NCI-H526 treated with DMSO at 0.1 percent for 48 hours (cell line): ENCODE measurements around the gene FAXC.

Experiments
- DNase-seq: peaks from one replicate; lab custom pipeline; 2025; lab: John Stamatoyannopoulos, UW

Gene FAXC

GRCh38 chr6:99349171-99350141, at the start of gene FAXC:
Gene FAXC (minus strand): TSS chr6:99349674. CDS start chr6:99349372, 302 bp downstream.
- peak; percentile 80 for DNase-seq

- DNase-seq = no peak
Measured at GRCh38 chr6:99397287-99397686, 47.8 kb upstream of the FAXC start.

- peak; percentile 46 for DNase-seq
Measured at GRCh38 chr6:99393698-99394531, 44.4 kb upstream of the FAXC start, which contains the start of gene COQ3. Gene COQ3 (minus strand): TSS chr6:99394195. CDS start chr6:99394179, 16 bp downstream.

- no peak for DNase-seq
Measured at GRCh38 chr6:99393366-99393697, 43.9 kb upstream of the FAXC start.

- no peak for DNase-seq
Measured at GRCh38 chr6:99390896-99391295, 41.4 kb upstream of the FAXC start.

GRCh38 chr6:99384507-99384906, 35.0 kb upstream of the FAXC start:
- no peak for DNase-seq

GRCh38 chr6:99378636-99379035, 29.2 kb upstream of the FAXC start:
- DNase-seq = no peak

GRCh38 chr6:99369533-99369932, 20.1 kb upstream of the FAXC start:
- DNase-seq = no peak

- no peak for DNase-seq
Measured at GRCh38 chr6:99366852-99367251, 17.4 kb upstream of the FAXC start.

GRCh38 chr6:99364026-99364425, 14.6 kb upstream of the FAXC start:
- DNase-seq = no peak

- DNase-seq = no peak
Measured at GRCh38 chr6:99362678-99363268, 13.3 kb upstream of the FAXC start.

GRCh38 chr6:99359800-99360199, 10.3 kb upstream of the FAXC start:
- DNase-seq = no peak

- DNase-seq = no peak
Measured at GRCh38 chr6:99356641-99357040, 7.2 kb upstream of the FAXC start.

GRCh38 chr6:99354983-99355382, 5.5 kb upstream of the FAXC start:
- no peak for DNase-seq

- no peak for DNase-seq
Measured at GRCh38 chr6:99353126-99353525, 3.7 kb upstream of the FAXC start.

- DNase-seq = peak; percentile 14
Measured at GRCh38 chr6:99350573-99350972, 1.1 kb upstream of the FAXC start.

- DNase-seq = peak; percentile 39
Measured at GRCh38 chr6:99348288-99349170, 945 bp downstream of the FAXC start.

GRCh38 chr6:99347804-99348203, 1.7 kb downstream of the FAXC start:
- DNase-seq = no peak

- no peak for DNase-seq
Measured at GRCh38 chr6:99346595-99346994, 2.9 kb downstream of the FAXC start.

GRCh38 chr6:99345164-99345563, 4.3 kb downstream of the FAXC start:
- DNase-seq = no peak

GRCh38 chr6:99344289-99344688, 5.2 kb downstream of the FAXC start:
- no peak for DNase-seq
